Right lobe of liver (tissue), 6 donors: ENCODE results near the gene DNM3. TPM values are rescaled to one million over a fixed set of nuclear protein-coding genes. Genes with fewer than 3 reads are reported as not detected.

Experiments
- ATAC-seq, 4 donors: fragments of 200-7000 bp; cut with Tn5 transposase; one replicate each; pipeline ENCODE4 v1.9.1; 2020; ENCODE audit warnings: mild to moderate bottlenecking in 4 of 4, moderate library complexity in 4 of 4
- DNase-seq, 3 donors: peaks; one replicate each; pipeline ENCODE4 v3.0.0-alpha.2; 2020
- H3K27ac ChIP-seq, 3 donors: fragments of 200-600 bp; one replicate each; pipeline ENCODE4 v1.8.0; 2022
- H3K27me3 ChIP-seq, 2 donors: fragments of 200-600 bp; one replicate each; pipeline ENCODE4 v1.8.0; 2022
- H3K36me3 ChIP-seq, 4 donors: fragments of 200-600 bp; sonication (generic) in 1 of 4; one replicate each; pipeline versions ENCODE4 v1.5.1 to v1.8.0; 2017 to 2022; ENCODE audit warnings: control low read depth in 1 of 4
- H3K4me1 ChIP-seq, 4 donors: fragments of 200-600 bp; sonication (generic) in 1 of 4; one replicate each; pipeline versions ENCODE4 v1.5.1 to v1.8.0; 2017 to 2022; ENCODE audit warnings: control low read depth in 1 of 4
- H3K4me3 ChIP-seq, 3 donors: fragments of 200-600 bp; one replicate each; pipeline ENCODE4 v1.8.0; 2022
- H3K9me3 ChIP-seq, 4 donors: fragments of 200-600 bp; sonication (generic) in 1 of 4; one replicate each; pipeline versions ENCODE4 v1.5.1 to v1.8.0; 2017 to 2022; ENCODE audit warnings: control low read depth in 1 of 4
- CTCF ChIP-seq, 4 donors: fragments of 200-600 bp in 3 of 4; fragments of 450-650 bp in 1 of 4; IDR thresholded peaks; one replicate each; pipeline versions ENCODE4 v1.5.1 to v1.8.0; 2016 to 2022; ENCODE audit warnings: antibody characterized with exemption in 4 of 4, mild to moderate bottlenecking in 2 of 4
- POLR2A ChIP-seq: fragments of 450-650 bp; IDR thresholded peaks from one replicate; pipeline ENCODE4 v1.6.1; 2017; ENCODE audit warnings: antibody characterized with exemption, mild to moderate bottlenecking
- WGBS: methylation state at CpG from one replicate; pipeline ENCODE4 v1.1.6; 2018; ENCODE audit warnings: low coverage, low lambda C conversion rate; ENCODE audit not compliant: insufficient coverage; ENCODE audit errors: missing lambda C conversion rate; 5-methylcytosine and 5-hydroxymethylcytosine counted together
- intact Hi-C, 2 donors: fragments of 100-400 bp; cut with DNase I; formaldehyde crosslinking; loops; one replicate each; pipeline versions ENCODE4 v1.11.2 to v1.14.1; 2022
- total RNA-seq, 6 experiments: library from RNA; depleted of rRNA in 2 of 6; stranded (reverse); fragments of >200 nt in 2 of 6; fragmentation: NEBNext Ultra II Directional in 3 of 6; extraction: Animal tissue kit (Norgen Biotek cat#: 25700) in 3 of 6; gene quantifications; one replicate each; pipeline versions ENCODE4 v1.1.0 to v1.2.4, GENCODE V29; 2016 to 2023
- donor health status: DM: no; HTN: yes; CAD: no.
- donor health status: DM: no; HTN: no; CAD: no.
- donor health status: DM: no; HTN: no; CAD: no.
- donor health status: DM: no; HTN: yes; CAD: no.
- donor health status: DM: no; HTN: yes; CAD: no.

Gene DNM3
- total RNA-seq, 6 experiments from 2014 or later = 0.29 to 0.92 (median 0.43) TPM

GRCh38 chr1:172244865-172245264 is 403.6 kb downstream of the DNM3 start:
- TF ChIP-seq CTCF (IDR thresholded peaks at IDR 0.05) (no peak), POLR2A (no peak)
- DNase-seq = no peak
- ATAC-seq = no peak
- H3K27ac ChIP-seq = no peak overlapping the region
- no peaks in the 10 kb centered on the region for H3K27me3 ChIP-seq
- intact Hi-C loops = no loop called here
- no peaks in the 10 kb centered on the region for H3K4me1 ChIP-seq
- no peaks in the 10 kb centered on the region for H3K36me3 ChIP-seq
- no peak overlapping the region for H3K4me3 ChIP-seq
- H3K9me3 ChIP-seq = no peaks in the 10 kb centered on the region
- WGBS = 69% methylated on average over 1 of the region's 1 CpG

GRCh38 chr1:172245788-172246187 is 404.5 kb downstream of the DNM3 start:
- H3K27me3 ChIP-seq = no peaks in the 10 kb centered on the region
- H3K4me1 ChIP-seq = no peaks in the 10 kb centered on the region
- H3K27ac ChIP-seq = no peak overlapping the region
- no peak overlapping the region for H3K4me3 ChIP-seq
- TF ChIP-seq POLR2A (no peak), CTCF (IDR thresholded peaks at IDR 0.05) (no peak)
- no peaks in the 10 kb centered on the region for H3K9me3 ChIP-seq
- intact Hi-C loops = no loop called here
- no peak for DNase-seq
- H3K36me3 ChIP-seq = no peaks in the 10 kb centered on the region
- 89% methylated on average over 3 of the region's 3 CpGs for WGBS
- no peak for ATAC-seq

- no peak for DNase-seq
- H3K27ac ChIP-seq = no peak overlapping the region
- H3K4me1 ChIP-seq = no peaks in the 10 kb centered on the region
- no peak overlapping the region for H3K4me3 ChIP-seq
- no peaks in the 10 kb centered on the region for H3K27me3 ChIP-seq
- WGBS = 75% methylated on average over 8 of the region's 8 CpGs
- H3K36me3 ChIP-seq = no peaks in the 10 kb centered on the region
- no peak for ATAC-seq
- TF ChIP-seq CTCF (IDR thresholded peaks at IDR 0.05) (no peak), POLR2A (no peak)
- intact Hi-C loops = no loop called here
- H3K9me3 ChIP-seq = no peaks in the 10 kb centered on the region
These were observed 405.5 kb downstream of the DNM3 start for GRCh38 chr1:172246521-172247390.

GRCh38 chr1:172251486-172251885 is 410.2 kb downstream of the DNM3 start:
- DNase-seq (no peak), ATAC-seq (no peak)
- no peaks in the 10 kb centered on the region for H3K4me1 ChIP-seq
- H3K4me3 ChIP-seq = no peak overlapping the region
- no peaks in the 10 kb centered on the region for H3K9me3 ChIP-seq
- H3K27ac ChIP-seq = no peak overlapping the region
- no peak for TF ChIP-seq CTCF (IDR thresholded peaks at IDR 0.05)
- TF ChIP-seq POLR2A = no peak
- intact Hi-C loops = no loop called here
- 80% methylated on average over 1 of the region's 1 CpG for WGBS
- no peaks in the 10 kb centered on the region for H3K27me3 ChIP-seq
- no peaks in the 10 kb centered on the region for H3K36me3 ChIP-seq
